NCI-H748 (cell line): ENCODE measurements around the gene CCDC12.
A peak's percentile ranks its signal among the peaks of the same experiment; 100 is the strongest.
"Not testable (repeated sequence)": the region's sequence is repeated elsewhere in the genome, so short reads cannot be mapped to it uniquely, and the experiment has no call there.

ENCODE experiments used
- DNase-seq: peaks from one replicate; lab custom pipeline; 2025; ENCODE audit not compliant: unreplicated experiment; lab: John Stamatoyannopoulos, UW

CCDC12 gene

DNA sequence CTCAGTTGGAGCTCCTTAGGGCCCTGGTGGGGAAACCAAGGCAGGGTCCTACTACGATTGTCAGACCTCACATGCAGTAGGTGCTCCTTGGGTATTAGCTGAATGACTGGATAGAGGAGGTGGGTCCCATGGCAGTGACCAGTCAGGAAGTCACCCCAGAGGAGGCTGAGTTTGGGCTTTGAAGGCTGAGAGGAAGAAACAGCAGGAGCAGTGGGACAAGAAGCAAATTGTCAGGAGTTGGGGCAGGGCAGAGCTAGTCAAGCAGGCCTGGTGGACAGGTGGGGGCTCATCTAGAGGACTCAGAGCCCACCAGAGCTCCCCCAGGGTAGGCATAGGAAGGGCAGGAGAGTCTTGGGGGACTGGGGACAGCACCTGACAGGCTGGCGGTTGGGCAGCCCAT lies 6.0 kb upstream of the CCDC12 start:
- DNase-seq: no peak

DNA sequence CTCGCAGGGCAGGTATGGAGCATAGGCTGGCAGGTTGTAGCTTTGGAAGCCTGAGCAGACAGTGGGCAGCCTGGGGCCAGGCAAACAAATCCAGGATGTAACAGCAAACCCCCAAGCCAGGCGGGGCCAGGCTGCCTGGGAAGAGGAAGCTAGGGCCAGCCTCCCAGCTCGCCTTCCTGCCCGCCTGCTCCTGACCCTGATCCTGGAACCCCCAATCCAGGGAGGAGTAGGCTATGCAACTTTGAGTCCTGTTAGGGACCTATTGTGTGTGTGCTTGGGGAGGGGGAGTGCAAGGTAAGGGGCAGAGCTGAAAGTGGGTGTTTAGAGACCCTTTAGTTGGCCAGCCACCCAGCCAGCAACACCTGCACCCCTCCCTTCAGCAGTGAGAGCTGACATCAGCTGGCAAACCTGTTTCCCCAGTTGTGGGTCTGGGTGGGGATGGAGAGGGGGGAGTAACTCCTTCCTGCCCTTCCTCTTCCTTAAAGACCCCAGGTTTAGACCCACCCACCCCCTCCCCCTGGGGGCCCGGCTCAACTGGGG lies 5.5 kb upstream of the CCDC12 start:
- peak; percentile 15 for DNase-seq

DNA sequence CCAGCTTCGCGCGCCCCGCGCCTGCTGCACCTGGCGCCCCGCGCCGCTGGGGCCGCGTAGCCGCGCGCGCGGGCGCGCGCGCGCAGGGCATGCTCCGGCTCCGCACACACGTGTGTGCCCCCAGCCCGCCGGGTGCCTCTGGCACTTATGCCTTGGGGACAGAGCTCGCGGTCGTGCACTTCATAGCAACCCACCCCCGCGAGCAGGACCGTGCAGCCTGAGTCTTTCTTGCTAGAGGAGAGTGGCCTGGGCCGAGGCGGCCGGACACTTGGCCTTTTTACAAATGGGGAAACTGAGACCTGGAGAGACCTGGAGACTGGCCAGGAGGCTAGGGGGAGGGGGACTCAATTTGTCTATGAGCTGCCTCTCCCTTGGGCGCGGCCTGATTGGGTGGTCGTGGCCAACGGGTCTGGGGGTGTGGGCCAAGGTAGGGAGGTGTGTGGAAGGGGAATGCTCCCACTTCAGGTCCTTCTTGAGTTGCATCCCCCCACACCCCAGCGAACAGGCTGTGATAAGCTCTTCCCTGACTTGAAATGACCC lies 3.5 kb upstream of the CCDC12 start:
- peak; percentile 51 for DNase-seq

DNA sequence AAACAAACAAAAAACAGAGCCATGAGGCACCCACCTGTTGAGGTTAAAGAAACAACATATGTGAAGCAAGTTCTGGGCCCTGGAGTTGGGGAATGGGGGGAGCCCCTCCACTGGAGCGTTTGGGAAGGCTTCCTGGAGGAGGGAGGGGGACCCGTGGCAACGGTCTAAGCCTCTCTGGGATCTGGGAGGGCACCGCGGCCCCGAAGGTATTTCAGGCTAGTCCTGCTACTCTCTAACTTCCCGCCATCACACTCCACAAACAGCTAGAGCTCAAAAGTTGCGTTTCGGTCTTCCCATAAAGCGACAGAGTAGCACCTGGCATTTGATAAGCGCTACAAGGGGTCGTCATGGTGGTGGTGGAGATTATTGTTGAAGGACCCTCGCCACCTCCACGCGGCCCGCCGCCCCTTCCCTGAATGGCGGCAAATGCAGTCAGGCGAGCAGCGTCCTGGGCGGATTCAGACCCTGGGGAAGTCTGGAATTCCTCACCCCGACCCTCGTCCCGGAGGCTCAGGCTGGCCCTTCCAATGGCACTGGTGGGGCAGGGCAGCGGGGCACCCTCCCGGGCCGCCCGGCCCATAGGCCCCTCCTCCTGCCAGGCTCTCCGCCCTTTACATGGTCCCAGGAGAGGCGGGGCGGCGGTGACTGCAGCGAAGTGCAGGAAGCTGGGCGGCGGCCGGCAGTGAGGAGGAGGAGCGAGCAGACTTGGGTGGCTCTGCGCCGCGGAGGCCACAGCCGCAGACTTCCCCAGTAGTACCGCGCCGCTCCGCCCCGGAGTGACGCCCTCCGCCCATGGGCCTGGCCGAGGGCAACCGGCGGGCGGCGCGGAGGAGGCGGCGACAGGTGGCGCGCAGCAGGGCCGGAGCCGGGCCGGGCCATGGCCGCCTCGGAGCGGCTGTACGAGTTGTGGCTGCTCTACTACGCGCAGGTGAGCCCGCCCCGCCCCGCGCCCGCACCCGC lies 2.7 kb upstream of the CCDC12 start, which contains the start of gene NBEAL2:
Gene NBEAL2 (plus strand): TSS at position 682 of the 960 bp plus-strand sequence. CDS start 196 bp downstream, at position 878.
- peak; percentile 91 for DNase-seq

DNA sequence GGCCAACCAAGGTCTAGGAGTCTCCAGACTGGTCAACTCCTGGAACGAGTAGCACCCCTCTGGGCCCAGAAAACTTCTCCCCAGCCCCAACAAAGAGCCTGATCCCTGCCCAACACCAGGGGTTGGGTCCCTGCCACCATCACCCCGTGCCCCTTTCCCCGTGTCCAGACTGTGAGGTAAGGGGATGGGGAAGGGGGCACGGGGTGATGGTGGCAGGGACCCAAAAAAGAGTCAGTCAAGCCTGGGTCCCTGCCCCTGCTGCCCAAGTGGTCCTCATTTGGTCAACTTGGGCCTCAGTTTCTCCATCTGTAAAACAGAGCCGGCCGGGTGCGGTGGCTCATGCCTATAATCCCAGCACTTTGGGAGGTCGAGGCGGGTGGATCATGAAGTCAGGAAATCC lies 1.8 kb upstream of the CCDC12 start:
- no peak for DNase-seq

DNA sequence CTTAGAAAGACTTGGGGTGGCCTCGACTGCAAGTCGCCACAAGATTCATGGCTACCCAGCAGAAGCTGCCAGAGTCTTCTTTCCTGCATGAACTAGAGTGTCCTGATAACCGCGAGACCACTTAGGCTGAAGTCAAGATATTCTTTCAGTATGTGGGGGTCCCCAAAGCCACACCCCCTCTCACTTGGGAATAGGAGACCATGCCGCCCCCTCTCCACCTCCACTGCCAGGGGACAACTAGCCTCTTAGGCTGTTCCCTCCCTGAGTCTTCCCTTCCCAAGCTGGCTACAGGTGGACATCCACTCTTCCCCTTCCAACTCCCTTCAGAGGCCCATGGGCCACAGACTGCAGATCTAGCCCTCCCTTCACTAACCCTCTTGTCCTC lies 1.3 kb upstream of the CCDC12 start:
- no peak for DNase-seq

DNA sequence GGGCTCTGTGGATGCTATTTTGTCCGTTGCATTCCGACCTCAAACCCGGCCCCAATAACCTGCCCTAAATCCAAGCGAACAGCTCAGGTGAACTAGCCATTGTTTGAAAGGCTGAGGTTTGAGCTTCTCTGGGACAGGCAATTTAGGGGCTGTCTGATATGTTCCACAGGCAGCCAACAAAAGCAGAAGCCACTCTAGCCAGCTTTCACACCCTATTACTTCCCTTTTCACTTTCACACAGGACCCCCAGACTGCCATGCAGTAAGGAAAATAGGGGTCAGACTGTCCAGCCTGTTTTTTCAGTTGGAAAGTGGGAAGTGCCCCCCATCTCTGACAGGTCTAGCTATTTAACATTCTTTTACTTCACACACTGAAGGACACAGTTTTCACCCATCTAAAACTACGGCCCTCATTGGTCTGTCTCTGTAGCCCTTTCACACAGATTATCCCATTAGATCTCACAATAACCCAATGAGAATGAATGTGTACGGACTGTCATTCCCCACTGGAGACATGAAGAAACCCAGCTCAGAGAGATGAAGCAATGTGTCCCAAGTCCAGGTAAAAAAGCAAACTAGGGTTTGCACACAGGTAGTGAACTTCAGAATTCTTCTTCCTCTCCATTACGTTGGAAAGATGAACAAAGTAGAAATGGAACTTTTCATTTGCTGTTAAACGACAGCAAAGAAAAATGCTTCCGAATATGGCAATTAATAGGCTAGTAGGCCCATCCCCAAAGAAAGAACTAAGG lies 1.9 kb downstream of the CCDC12 start:
- DNase-seq: no peak

DNA sequence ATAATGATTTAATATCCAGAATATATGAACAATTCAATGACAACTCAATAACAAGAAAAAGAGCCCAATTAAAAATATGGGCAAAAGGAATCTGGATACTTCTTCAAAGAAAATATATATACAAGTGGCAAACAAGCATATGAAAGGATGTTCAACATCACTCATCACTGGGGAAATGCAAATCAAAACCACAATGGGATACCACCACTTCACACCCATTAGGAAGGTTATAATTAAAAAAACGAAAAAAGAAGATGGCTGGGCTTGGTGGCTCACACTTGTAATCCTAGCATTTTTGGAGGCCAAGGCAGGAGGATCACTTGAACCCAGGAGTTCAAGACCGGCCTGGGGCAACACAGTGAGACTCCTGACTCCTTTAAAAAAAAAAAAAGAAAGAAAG lies 4.1 kb downstream of the CCDC12 start:
- DNase-seq: no peak

DNA sequence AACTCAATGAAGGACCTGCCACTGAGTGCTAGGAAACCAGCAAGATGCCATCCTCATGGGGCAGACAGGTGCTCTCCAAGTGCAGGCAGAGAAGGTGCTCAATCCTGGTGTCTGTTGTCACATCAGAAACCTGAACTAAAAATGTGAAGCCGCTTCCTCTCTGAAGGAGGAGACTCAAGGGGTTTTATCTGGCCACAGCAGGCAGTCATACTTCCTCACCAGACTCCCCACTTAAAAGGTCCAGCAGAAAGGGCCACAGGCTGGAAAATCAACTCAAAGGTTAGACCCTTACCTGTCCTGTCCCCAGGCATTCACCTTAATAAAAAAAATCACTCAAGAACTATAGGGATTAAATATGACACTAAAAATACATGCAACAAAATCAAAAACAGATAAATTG lies 4.8 kb downstream of the CCDC12 start:
- no peak for DNase-seq

DNA sequence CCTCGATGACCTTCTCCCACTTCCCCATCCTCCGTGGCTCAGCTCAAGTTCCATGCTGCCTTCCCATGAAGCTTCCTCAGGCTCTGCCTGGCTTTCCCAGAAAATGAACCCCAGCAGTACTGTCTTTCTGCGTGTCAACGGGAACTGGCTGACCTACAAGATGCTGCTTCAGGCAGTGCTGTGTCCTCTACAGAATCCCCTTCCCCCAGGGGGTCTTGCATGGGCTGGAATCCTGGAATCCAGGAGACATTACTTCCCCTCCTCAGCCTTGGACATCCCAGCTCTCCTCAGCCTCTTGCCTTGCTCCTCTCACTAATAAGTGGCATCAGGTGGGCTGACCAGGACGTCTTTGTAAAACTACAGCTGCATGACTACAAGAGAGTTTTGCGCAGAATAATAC lies 5.4 kb downstream of the CCDC12 start:
- DNase-seq: no peak

DNA sequence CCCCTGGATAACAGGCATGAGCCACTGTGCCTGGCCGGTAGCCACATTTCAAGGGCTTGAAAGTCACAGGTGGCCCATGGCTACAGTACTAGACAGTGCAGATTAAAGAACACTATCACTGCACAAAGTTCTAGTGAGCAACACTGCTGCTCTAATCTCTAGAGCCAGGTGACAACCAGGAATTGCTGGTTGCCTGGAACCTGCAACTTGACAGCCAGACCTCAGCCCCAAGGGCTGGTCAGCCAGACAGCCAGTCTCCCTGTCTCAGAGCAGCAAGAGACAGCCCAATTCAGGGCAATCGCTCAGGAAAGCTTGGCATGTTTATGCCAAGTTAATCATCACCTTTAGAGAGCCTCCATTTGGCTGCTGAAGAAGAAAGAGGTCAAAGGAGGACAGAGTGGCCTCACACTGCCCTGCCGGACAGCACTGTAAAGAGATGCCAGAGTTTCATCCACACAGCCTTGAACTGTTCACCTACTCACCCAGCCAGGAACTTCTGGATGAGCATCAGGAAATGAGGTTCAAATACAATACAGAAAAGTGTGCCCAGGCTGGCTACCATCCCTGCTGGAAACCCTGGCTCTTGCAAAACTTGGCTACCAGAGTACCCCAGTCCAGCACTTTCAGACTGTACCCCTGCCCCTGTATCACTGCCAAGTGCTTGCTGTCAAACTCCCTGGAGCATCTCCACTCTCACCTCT lies 6.0 kb downstream of the CCDC12 start:
- DNase-seq: no peak

DNA sequence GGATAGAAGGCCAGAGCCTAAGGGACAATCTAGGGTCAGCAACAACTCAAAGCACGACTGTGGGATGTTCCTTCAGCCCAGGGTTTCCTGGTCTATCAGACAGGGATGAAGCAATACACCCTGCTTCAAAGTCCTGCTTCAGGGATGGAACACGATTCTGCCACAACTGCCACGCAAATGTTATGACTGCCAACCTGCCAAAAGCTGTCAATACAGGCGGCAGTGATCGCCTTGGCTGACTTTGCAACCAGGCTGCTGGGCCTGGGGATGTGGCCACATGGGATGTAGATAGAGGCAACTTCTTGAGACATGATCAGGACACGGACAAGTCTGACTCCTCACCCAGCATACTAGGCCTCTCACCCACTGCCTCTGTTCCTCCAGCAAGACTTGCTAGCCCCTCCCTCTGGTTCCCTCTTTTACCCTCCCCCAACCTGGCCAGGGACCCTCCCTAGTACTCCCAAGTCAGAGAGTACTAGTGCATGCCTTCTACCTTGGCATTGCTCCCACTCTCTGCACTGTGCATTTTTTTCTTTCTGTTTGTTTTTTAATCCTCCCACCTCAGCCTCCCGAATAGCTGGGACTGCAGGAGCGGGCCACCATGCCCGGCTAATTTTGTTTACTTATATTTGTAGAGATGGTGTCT lies 7.6 kb downstream of the CCDC12 start:
- DNase-seq: no peak

DNA sequence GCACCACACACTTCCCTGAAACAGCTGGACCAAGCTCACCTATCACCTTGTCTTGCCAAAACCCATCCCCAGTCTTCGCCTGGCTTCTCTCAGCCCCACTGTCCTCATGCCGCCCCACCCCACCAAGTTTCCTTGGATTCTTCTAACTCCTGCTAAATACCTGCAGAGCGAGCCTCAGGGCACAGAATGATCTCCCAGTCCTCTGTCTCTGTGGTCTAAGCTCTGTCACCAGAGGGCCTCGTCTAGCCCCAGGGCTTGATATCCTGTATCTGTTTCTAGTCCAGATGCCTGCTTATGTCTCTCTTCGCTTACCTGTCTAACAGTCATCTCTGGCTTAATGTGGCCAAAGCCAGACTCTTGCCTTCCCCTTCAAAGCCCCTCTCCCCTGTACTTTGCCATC lies 9.7 kb downstream of the CCDC12 start:
- no peak for DNase-seq

DNA sequence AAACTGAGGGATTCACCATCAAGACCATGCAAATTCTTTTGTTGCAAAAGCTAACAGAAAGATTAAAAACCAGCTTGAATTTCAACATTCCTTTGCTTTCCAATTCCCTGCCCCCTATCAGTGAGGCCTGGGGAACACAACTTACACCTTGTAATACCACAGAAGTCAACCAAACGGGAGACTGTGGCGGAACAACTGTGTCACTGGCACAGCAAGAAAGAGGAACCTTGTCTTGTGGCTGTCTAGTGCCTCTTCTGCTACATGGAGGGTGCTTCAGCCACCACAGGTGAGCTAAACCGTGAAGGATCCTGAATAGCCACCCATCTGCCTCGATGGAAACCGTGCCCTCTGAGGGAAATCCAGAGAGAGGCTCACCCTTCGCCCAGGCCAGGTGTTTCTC lies 11.4 kb downstream of the CCDC12 start:
- no peak for DNase-seq

DNA sequence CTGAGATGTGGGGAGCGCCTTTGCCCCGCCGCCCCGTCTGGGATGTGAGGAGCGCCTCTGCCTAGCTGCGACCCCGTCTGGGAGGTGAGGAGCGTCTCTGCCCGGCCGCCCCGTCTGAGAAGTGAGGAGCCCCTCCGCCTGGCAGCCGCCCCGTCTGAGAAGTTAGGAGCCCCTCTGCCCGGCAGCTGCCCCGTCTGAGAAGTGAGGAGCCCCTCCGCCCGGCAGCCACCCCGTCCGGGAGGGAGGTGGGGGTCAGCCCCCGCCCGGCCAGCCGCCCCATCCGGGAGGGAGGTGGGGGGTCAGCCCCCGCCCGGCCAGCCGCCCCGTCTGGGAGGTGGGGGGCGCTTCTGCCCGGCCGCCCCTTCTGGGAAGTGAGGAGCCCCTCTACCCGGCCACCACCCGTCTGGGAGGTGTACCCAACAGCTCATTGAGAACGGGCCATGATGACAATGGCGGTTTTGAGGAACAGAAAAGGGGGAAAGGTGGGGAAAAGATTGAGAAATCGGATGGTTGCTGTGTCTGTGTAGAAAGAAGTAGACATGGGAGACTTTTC lies 12.4 kb downstream of the CCDC12 start:
- not testable (repeated sequence) for DNase-seq

DNA sequence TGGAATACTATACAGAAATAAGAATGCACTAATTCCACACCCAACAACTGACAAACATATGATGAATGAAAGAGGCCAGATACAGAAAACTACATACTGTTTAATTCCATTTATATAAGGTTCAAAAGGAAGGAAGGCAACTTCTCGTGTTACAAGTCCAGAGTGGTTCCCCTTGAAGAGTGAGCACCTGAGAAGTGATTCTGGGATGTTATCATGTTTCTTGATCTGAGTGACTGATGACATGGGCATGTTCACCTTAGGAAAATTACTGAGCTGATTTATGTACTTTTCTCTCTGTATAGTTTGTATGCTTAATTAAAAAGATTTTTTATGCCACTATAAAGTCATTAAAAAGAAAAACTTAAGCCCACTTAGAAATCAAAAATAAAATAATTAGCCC lies 13.6 kb downstream of the CCDC12 start:
- DNase-seq: no peak

DNA sequence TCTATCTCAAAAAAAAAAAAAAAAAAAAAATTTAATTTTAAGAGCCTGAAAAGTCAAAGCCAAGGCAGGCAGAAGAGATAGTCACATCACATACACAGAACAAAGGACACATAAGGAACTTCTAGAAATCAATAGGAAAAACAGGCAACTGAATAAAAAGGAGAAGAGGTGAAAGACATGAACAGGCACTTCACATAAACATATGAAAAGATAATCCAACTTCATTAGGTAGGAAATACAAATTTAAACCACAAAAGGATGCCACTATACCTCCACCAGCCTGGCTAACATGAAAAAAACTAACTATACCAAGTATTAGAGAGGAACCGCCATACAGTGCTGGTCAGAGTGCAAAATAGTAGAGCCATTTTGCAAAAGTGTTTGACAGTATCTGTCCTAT lies 14.1 kb downstream of the CCDC12 start:
- no peak for DNase-seq

DNA sequence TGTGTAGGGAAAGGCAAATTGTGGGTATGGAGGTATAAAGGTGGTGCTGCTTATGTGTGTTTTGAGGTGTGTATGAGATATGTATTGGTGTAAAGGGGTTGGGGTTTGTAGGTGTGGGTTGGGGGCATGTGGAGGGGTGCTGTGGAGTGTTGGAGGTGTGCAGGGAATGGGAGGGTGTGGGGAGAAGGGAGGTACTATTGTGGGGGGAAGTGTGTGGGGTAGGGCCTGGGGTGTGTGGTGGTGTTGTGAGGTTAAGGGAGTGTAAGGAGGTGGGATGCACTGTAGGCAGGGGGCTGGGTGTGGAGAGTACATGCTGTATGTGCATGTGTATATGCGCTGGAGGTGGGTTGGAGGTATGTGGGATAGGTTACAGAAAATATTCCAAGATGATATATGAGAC lies 15.7 kb downstream of the CCDC12 start:
- no peak for DNase-seq

DNA sequence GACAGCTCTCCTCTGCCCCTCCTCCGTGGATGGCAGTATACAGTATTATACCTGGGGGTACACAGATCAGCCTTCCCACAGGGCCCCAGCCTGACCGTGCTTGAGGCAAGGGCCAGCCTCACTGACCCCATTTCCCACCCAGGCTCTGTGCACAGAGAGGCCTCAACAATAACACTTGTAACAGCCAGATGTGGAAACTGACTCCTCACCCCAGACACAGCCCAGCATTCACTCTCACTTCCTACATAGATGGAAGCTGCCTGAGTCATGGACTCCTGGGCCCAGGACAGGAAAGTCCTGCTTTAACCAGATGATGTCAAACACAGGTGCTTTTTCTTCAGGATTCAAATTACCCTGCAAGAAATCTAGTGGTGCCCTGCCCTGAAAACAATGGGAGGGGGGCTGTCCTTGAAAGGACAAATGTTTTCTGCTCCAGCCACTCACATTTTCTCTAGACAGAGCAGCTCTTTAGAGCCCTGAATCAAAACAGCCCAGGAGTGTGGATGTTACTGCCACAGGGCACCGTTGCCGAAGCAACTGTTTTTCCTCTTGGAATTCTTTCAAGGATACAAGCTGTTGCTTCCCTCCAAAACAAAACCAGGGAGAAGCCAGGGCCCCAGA lies 16.4 kb downstream of the CCDC12 start:
- DNase-seq: no peak

DNA sequence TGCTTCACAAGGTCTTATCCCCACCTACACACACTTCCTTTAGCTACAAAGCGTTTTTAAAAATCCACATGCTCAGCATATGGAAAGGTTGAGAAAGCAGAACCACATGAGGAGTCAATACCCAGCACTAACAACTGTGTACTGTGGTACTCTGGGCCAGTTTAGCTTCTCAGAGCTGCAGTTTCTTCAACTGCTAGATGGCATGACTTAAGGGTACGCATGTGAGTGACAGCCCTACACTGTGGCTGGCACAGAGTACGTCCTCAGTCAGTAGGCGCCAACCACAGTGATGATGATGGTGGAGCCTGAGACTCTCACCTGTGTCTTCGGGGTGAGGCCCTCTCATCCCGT lies 17.4 kb downstream of the CCDC12 start:
- DNase-seq: no peak
